SU-DHL-6 (cell line): ENCODE data around the gene ZNF280D.

Experiments
- H2AFZ ChIP-seq: fragments of 200-600 bp; sonication (generic); 2 replicates; pipeline ENCODE4 v1.6.1; 2014; ENCODE audit warnings: low read depth, mild to moderate bottlenecking, moderate library complexity, mixed read lengths, antibody characterized with exemption, low read length; ENCODE audit not compliant: severe bottlenecking
- H3F3A ChIP-seq: fragments of 200-600 bp; shearing (Covaris generic); 2 replicates; pipeline ENCODE4 v1.6.0; 2016; ENCODE audit warnings: antibody characterized with exemption, mild to moderate bottlenecking; ENCODE audit not compliant: insufficient read depth
- H3K27ac ChIP-seq: fragments of 200-600 bp; sonication (generic); 2 replicates; pipeline ENCODE4 v1.5.1; 2016; ENCODE audit warnings: low read depth, mild to moderate bottlenecking, low read length, moderate library complexity, mixed read lengths
- H3K27me3 ChIP-seq: fragments of 200-600 bp; sonication (generic), shearing (Covaris generic); 2 replicates; pipeline ENCODE4 v1.6.0; 2014; ENCODE audit warnings: mild to moderate bottlenecking, low read length
- H3K36me3 ChIP-seq: fragments of 200-600 bp; sonication (generic); 2 replicates; pipeline ENCODE4 v1.6.1; 2014; ENCODE audit warnings: mild to moderate bottlenecking, low read length, mixed read lengths
- H3K4me2 ChIP-seq: fragments of 300-600, 200-600 bp; shearing (Covaris generic), sonication (generic); 2 replicates; pipeline ENCODE4 v1.6.0; 2014; ENCODE audit warnings: low read length, low read depth, mild to moderate bottlenecking; ENCODE audit not compliant: poor library complexity, severe bottlenecking
- H3K4me3 ChIP-seq: fragments of 200-600 bp; sonication (generic); 2 replicates; pipeline ENCODE4 v1.5.1; 2014; ENCODE audit warnings: antibody characterized with exemption, low read length, mild to moderate bottlenecking, mixed read lengths; ENCODE audit not compliant: insufficient read depth, poor library complexity, severe bottlenecking
- H3K79me2 ChIP-seq: fragments of 200-600 bp; sonication (generic); 2 replicates; pipeline ENCODE4 v1.6.1; 2014; ENCODE audit warnings: mild to moderate bottlenecking, low read length, moderate library complexity; ENCODE audit not compliant: insufficient read depth
- H3K9ac ChIP-seq: fragments of 200-600 bp; sonication (generic); 2 replicates; pipeline ENCODE4 v1.7.0; 2014; ENCODE audit warnings: mild to moderate bottlenecking, low read length
- H3K9me2 ChIP-seq: fragments of 200-600 bp; sonication (generic); replicated peaks from 2 replicates; pipeline ENCODE4 v1.6.1; 2014; ENCODE audit warnings: low read length; ENCODE audit not compliant: insufficient read depth
- H3K9me3 ChIP-seq: fragments of 200-600 bp; sonication (generic); 2 replicates; pipeline ENCODE4 v1.6.1; 2014; ENCODE audit warnings: low read length, mixed read lengths; ENCODE audit not compliant: insufficient read depth
- H4K20me1 ChIP-seq: fragments of 200-600 bp; sonication (generic); 2 replicates; pipeline ENCODE4 v1.6.1; 2014; ENCODE audit warnings: low read depth, mild to moderate bottlenecking, antibody characterized with exemption, low read length, moderate library complexity, mixed read lengths
- CTCF ChIP-seq: fragments of 200-600 bp; sonication (generic); IDR thresholded peaks from one replicate; pipeline ENCODE4 v1.5.1; 2017; ENCODE audit warnings: antibody characterized with exemption, mild to moderate bottlenecking, low read length, moderate library complexity; ENCODE audit not compliant: insufficient read depth, poor library complexity, severe bottlenecking
- EZH2phosphoT487 ChIP-seq: fragments of 200-600 bp; sonication (generic), shearing (Covaris generic); conservative IDR thresholded peaks from 2 replicates; pipeline ENCODE4 v1.6.1; 2018; ENCODE audit warnings: mild to moderate bottlenecking, antibody characterized with exemption, low read length, moderate library complexity, mixed read lengths

Gene ZNF280D

GRCh38 chr15:56660943-56661342 is 72.4 kb downstream of the ZNF280D start:
- Histone ChIP-seq H3K4me3 (no peak overlapping the region), H3K9me2 (no peaks in the 10 kb centered on the region), H3K9ac (no peak overlapping the region), H3K27ac (no peak overlapping the region), H3K27me3 (no peaks in the 10 kb centered on the region), H3K4me2 (no peak overlapping the region), H2AFZ (no peak overlapping the region), H4K20me1 (no peaks in the 10 kb centered on the region), H3K36me3 (peaks cover 3% of the 10 kb centered on the region; the same call in 1 of the 2 replicates), H3K9me3 (no peaks in the 10 kb centered on the region), H3K79me2 (no peaks in the 10 kb centered on the region), H3F3A (no peaks in the 10 kb centered on the region)
- no peak for TF ChIP-seq CTCF
- TF ChIP-seq EZH2phosphoT487, result no peak

GRCh38 chr15:56659197-56659596 is 74.1 kb downstream of the ZNF280D start:
- Histone ChIP-seq H3K27ac (no peak overlapping the region), H3K4me3 (no peak overlapping the region), H3K36me3 (peaks cover under 1% of the 10 kb centered on the region), H3F3A (no peaks in the 10 kb centered on the region), H3K9ac (no peak overlapping the region), H3K79me2 (no peaks in the 10 kb centered on the region), H3K4me2 (no peak overlapping the region), H3K9me3 (no peaks in the 10 kb centered on the region), H3K9me2 (no peaks in the 10 kb centered on the region), H2AFZ (no peak overlapping the region), H3K27me3 (no peaks in the 10 kb centered on the region), H4K20me1 (no peaks in the 10 kb centered on the region)
- no peak for TF ChIP-seq CTCF
- TF ChIP-seq EZH2phosphoT487, result no peak

GRCh38 chr15:56654624-56655023 is 78.7 kb downstream of the ZNF280D start:
- H3K9me2 ChIP-seq, result no peaks in the 10 kb centered on the region
- no peak for TF ChIP-seq EZH2phosphoT487
- TF ChIP-seq CTCF, result no peak
- H3K4me3 ChIP-seq, result no peak overlapping the region
- no peak overlapping the region for H3K4me2 ChIP-seq
- H3F3A ChIP-seq, result no peaks in the 10 kb centered on the region
- no peaks in the 10 kb centered on the region for H3K27me3 ChIP-seq
- no peaks in the 10 kb centered on the region for H4K20me1 ChIP-seq
- no peaks in the 10 kb centered on the region; the same call in none of the 2 replicates for H3K36me3 ChIP-seq
- no peaks in the 10 kb centered on the region for H3K9me3 ChIP-seq
- H3K27ac ChIP-seq, result no peak overlapping the region
- no peak overlapping the region for H3K9ac ChIP-seq
- no peaks in the 10 kb centered on the region for H3K79me2 ChIP-seq
- no peak overlapping the region for H2AFZ ChIP-seq
